B cell (primary cell): ENCODE measurements around the gene MYZAP. TPM values are rescaled to one million over a fixed set of nuclear protein-coding genes. Genes with fewer than 3 reads are reported as not detected.

ENCODE experiments used
- ATAC-seq: fragments of 200-7000 bp; cut with Tn5 transposase; one replicate; pipeline ENCODE4 v1.10.0; 2021; ENCODE audit warnings: low read depth, mild to moderate bottlenecking, moderate number of reproducible peaks, moderate library complexity
- CTCF ChIA-PET: fragments of 350-600 bp; sonication (Branson Sonifier 250); formaldehyde crosslinking; loops from one replicate; lab custom pipeline; 2021; ENCODE audit warnings: antibody characterized with exemption, inconsistent platforms; lab: Charles Lee
- POLR2A ChIA-PET: fragments of 350-600 bp; sonication (Branson Sonifier 250); formaldehyde crosslinking; loops from one replicate; lab custom pipeline; 2021; ENCODE audit warnings: antibody characterized with exemption; lab: Charles Lee
- DNase-seq: peaks from one replicate; pipeline ENCODE4 v3.0.0; 2013
- H2AFZ ChIP-seq: 2 replicates; pipeline ENCODE4 v1.6.1; 2012; ENCODE audit warnings: mild to moderate bottlenecking, low read depth, low read length; ENCODE audit not compliant: insufficient read depth, poor library complexity, severe bottlenecking
- H3K27ac ChIP-seq, 2 donors: 1 replicate in 1 of 2; 2 replicates in 1 of 2; pipeline ENCODE4 v1.5.1; 2012 to 2013; ENCODE audit warnings: low read length in 2 of 2, mild to moderate bottlenecking in 2 of 2, moderate library complexity in 1 of 2
- H3K27me3 ChIP-seq, 4 experiments: fragments of 200-600 bp in 1 of 4; sonication (generic) in 1 of 4; replicated peaks in 1 of 4; 1 replicate in 2 of 4; 2 replicates in 2 of 4; pipeline versions ENCODE4 v1.6.1 to v1.7.0; 2013 to 2016; ENCODE audit warnings: low read length in 3 of 4, mild to moderate bottlenecking in 2 of 4, mixed read lengths in 1 of 4, moderate library complexity in 1 of 4; ENCODE audit not compliant: insufficient read depth in 4 of 4, control insufficient read depth in 3 of 4; ENCODE audit errors: control extremely low read depth in 1 of 4
- H3K36me3 ChIP-seq, 2 experiments: replicated peaks in 1 of 2; 1 replicate in 1 of 2; 2 replicates in 1 of 2; pipeline versions ENCODE4 v1.6.1 to v1.7.1; 2013; ENCODE audit warnings: low read length in 1 of 2; ENCODE audit not compliant: insufficient read depth in 2 of 2, control insufficient read depth in 1 of 2; ENCODE audit errors: control extremely low read depth in 1 of 2, extremely low read depth in 1 of 2
- H3K4me1 ChIP-seq, 2 donors: fragments of 200-600 bp in 1 of 2; sonication (generic) in 1 of 2; 1 replicate in 1 of 2; 2 replicates in 1 of 2; pipeline versions ENCODE4 v1.5.1 to v1.6.1; 2013 to 2017; ENCODE audit warnings: low read length in 2 of 2; ENCODE audit not compliant: control insufficient read depth in 2 of 2, insufficient read depth in 2 of 2
- H3K4me2 ChIP-seq: replicated peaks from 2 replicates; pipeline ENCODE3; 2012; ENCODE audit warnings: mild to moderate bottlenecking, low read depth, low read length; ENCODE audit not compliant: poor library complexity, severe bottlenecking
- H3K4me3 ChIP-seq, 5 experiments: fragments of 200-600 bp in 1 of 5; sonication (generic) in 1 of 5; 1 replicate in 3 of 5; 2 replicates in 2 of 5; pipeline versions ENCODE4 v1.5.1 to v1.7.0; 2011 to 2016; ENCODE audit warnings: low read length in 4 of 5, mild to moderate bottlenecking in 4 of 5, low read depth in 2 of 5, control low read depth in 1 of 5, moderate library complexity in 1 of 5; ENCODE audit not compliant: insufficient read depth in 1 of 5; ENCODE audit errors: control extremely low read depth in 1 of 5, extremely low read depth in 1 of 5
- H3K79me2 ChIP-seq: fragments of 200-600 bp; sonication (generic); one replicate; pipeline ENCODE4 v1.6.0; 2016; ENCODE audit warnings: low read length; ENCODE audit not compliant: control insufficient read depth, insufficient read depth
- H3K9ac ChIP-seq: fragments of 200-600 bp; sonication (generic); 2 replicates; pipeline ENCODE4 v1.6.1; 2017; ENCODE audit warnings: mild to moderate bottlenecking, low read length, moderate library complexity
- H3K9me3 ChIP-seq, 3 donors: one replicate each; pipeline versions ENCODE4 v1.6.1 to v1.7.1; 2013; ENCODE audit warnings: low read length in 2 of 3; ENCODE audit not compliant: control insufficient read depth in 2 of 3, insufficient read depth in 1 of 3; ENCODE audit errors: control extremely low read depth in 1 of 3
- H4K20me1 ChIP-seq: 2 replicates; pipeline ENCODE4 v1.6.0; 2012; ENCODE audit warnings: mild to moderate bottlenecking, low read length; ENCODE audit not compliant: insufficient read depth, control insufficient read depth, poor library complexity, severe bottlenecking
- H3K27ac Mint-ChIP-seq: one replicate; pipeline ENCODE4 v1.8.0; 2021; ENCODE audit warnings: mixed read lengths
- H3K27me3 Mint-ChIP-seq: one replicate; pipeline ENCODE4 v1.8.0; 2021; ENCODE audit warnings: mixed read lengths
- H3K4me1 Mint-ChIP-seq: one replicate; pipeline ENCODE4 v1.8.0; 2021; ENCODE audit warnings: mixed read lengths
- H3K4me3 Mint-ChIP-seq: one replicate; pipeline ENCODE4 v1.8.0; 2021; ENCODE audit warnings: mixed read lengths
- H3K9me3 Mint-ChIP-seq: one replicate; pipeline ENCODE4 v1.8.0; 2022; ENCODE audit warnings: mixed read lengths; ENCODE audit not compliant: insufficient read depth
- EZH2 ChIP-seq: IDR thresholded peaks from 2 replicates; pipeline ENCODE4 v1.6.1; 2012; ENCODE audit warnings: borderline replicate concordance, low read depth, mild to moderate bottlenecking, moderate library complexity, low read length; ENCODE audit not compliant: insufficient read depth, poor library complexity, severe bottlenecking
- WGBS: methylation state at CpG from one replicate; pipeline ENCODE4 v1.1.5; 2013; ENCODE audit warnings: missing lambda C conversion rate; ENCODE audit not compliant: insufficient coverage; 5-methylcytosine and 5-hydroxymethylcytosine counted together
- intact Hi-C: fragments of 100-400 bp; cut with micrococcal nuclease; formaldehyde crosslinking; loops from one replicate; pipeline ENCODE4 v1.10.0; 2022
- polyA plus RNA-seq: library from polyadenylated mRNA; depleted of rRNA; stranded (reverse); fragments of >200 nt; gene quantifications from 2 replicates; pipeline ENCODE4 v1.2.3, GENCODE V29; 2012
- total RNA-seq, 2 donors: library from RNA; stranded (reverse); fragments of 120-200 nt in 1 of 2; gene quantifications; 1 replicate in 1 of 2; 2 replicates in 1 of 2; pipeline versions ENCODE4 v1.2.3 to v1.2.4, GENCODE V29; 2013 to 2022
- TF ChIP-seq, protein P1 (sequence below): fragments of 200-600 bp; IDR thresholded peaks from one replicate; pipeline ENCODE4 v1.8.0; 2022; ENCODE audit warnings: antibody characterized with exemption, mild to moderate bottlenecking

The MYZAP gene
- total and polyA plus RNA-seq, 2 donors (not counting 1 experiment from before 2014, with no cell fraction given): 1.0 to 2.8 TPM

DNA sequence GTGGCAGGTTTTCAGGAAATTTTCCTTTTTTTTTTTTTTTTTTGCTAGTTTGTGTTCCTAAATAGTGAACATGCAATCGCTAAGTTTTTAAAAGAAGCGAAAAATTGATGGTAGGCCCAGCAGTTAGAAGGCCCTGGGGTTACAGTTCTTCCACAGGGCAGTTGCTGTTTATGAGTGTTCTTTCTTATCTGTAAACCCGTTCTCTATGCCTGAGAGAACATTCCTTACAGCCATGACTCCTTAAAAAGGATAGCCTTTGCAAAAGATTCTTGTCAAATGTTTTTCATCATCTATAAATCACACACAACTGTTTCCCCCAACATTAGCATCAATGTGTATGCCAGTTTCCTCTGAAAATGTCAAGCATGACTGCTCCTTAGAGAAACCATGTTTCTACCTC is 23.8 kb upstream of the MYZAP start:
- POLR2A ChIA-PET: no interaction called here
- H2AFZ ChIP-seq: no peak overlapping the region

DNA sequence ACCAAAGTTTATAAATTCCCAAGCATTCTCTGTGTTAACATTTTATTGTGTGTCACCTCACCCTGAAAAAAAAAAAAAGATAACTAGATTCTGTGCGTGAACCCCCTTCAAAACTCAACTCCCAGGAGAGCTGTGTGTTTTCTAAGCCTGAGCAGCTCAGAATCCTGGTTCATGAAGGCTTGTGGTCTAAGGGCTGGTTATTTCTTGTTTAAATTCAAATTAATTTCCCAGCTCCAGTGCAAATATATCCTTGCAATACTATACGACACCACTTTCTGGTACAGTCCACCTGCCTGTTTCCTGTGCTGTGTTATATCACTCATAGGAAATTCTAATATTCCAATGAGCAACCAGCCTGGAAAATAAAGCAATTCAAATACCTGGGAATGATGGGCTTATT is 23.4 kb upstream of the MYZAP start:
- intact Hi-C loops: no loop called here
- Histone ChIP-seq H2AFZ (no peak overlapping the region), H3K27ac (no peak overlapping the region), H3K4me1 (peaks cover 20 to 25% of the 10 kb centered on the region in 2 donors), H3K36me3 (no peaks in the 10 kb centered on the region), H3K4me2 (no peak overlapping the region), H4K20me1 (no peaks in the 10 kb centered on the region), H3K9me3 (no peaks in the 10 kb centered on the region), H3K9ac (no peak overlapping the region), H3K27me3 (no peaks in the 10 kb centered on the region), H3K4me3 (no peak overlapping the region), H3K79me2 (no peaks in the 10 kb centered on the region)
- WGBS: no CpG with 5 or more reads among the region's 2 CpGs
- H3K27ac Mint-ChIP-seq: no peak overlapping the region
- CTCF ChIA-PET: interaction anchor here (0.6 to 1.5 kb wide), 4 partner anchors 8 to 1210 kb away, joined by 3 to 5 read pairs (median 4); no protein-coding TSS in a partner anchor
- H3K4me3 Mint-ChIP-seq: no peak overlapping the region
- no peak for DNase-seq
- H3K9me3 Mint-ChIP-seq: no peaks in the 10 kb centered on the region
- peaks cover 8% of the 10 kb centered on the region for H3K27me3 Mint-ChIP-seq
- peaks cover 30% of the 10 kb centered on the region for H3K4me1 Mint-ChIP-seq
- no peak for ATAC-seq
- no peak for TF ChIP-seq EZH2
- TF ChIP-seq, protein P1, sequence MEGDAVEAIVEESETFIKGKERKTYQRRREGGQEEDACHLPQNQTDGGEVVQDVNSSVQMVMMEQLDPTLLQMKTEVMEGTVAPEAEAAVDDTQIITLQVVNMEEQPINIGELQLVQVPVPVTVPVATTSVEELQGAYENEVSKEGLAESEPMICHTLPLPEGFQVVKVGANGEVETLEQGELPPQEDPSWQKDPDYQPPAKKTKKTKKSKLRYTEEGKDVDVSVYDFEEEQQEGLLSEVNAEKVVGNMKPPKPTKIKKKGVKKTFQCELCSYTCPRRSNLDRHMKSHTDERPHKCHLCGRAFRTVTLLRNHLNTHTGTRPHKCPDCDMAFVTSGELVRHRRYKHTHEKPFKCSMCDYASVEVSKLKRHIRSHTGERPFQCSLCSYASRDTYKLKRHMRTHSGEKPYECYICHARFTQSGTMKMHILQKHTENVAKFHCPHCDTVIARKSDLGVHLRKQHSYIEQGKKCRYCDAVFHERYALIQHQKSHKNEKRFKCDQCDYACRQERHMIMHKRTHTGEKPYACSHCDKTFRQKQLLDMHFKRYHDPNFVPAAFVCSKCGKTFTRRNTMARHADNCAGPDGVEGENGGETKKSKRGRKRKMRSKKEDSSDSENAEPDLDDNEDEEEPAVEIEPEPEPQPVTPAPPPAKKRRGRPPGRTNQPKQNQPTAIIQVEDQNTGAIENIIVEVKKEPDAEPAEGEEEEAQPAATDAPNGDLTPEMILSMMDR: no peak
- POLR2A ChIA-PET: no interaction called here

More for the DNA sequence above, 23.8 kb upstream of the MYZAP start:
- no peaks in the 10 kb centered on the region for H3K79me2 ChIP-seq
- ATAC-seq (no peak), DNase-seq (no peak)
- no peak overlapping the region for H3K9ac ChIP-seq
- no peaks in the 10 kb centered on the region for H3K9me3 ChIP-seq
- H4K20me1 ChIP-seq: no peaks in the 10 kb centered on the region
- H3K4me2 ChIP-seq: no peak overlapping the region
- H3K4me3 ChIP-seq: no peak overlapping the region
- no peak overlapping the region for H3K27ac ChIP-seq
- Mint-ChIP-seq H3K4me1 (peaks cover 32% of the 10 kb centered on the region), H3K9me3 (no peaks in the 10 kb centered on the region), H3K27me3 (peaks cover 8% of the 10 kb centered on the region), H3K27ac (no peak overlapping the region), H3K4me3 (no peak overlapping the region)
- H3K4me1 ChIP-seq: peaks cover 20 to 28% of the 10 kb centered on the region in 2 donors
- 64% methylated on average over 1 of the region's 3 CpGs for WGBS
- no peaks in the 10 kb centered on the region for H3K27me3 ChIP-seq
- CTCF ChIA-PET: interaction anchor here (0.6 to 0.9 kb wide), 4 partner anchors 8 to 1924 kb away, joined by 3 to 5 read pairs (median 3); no protein-coding TSS in a partner anchor
- no peak for TF ChIP-seq EZH2
- TF ChIP-seq, protein P1: no peak
- H3K36me3 ChIP-seq: no peaks in the 10 kb centered on the region
- intact Hi-C loops: no loop called here
